ENCODE data around the gene HTRA3.
"Not testable (repeated sequence)": the region's sequence is repeated elsewhere in the genome, so short reads cannot be mapped to it uniquely, and the experiment has no call there.

HTRA3 gene

GRCh38 chr4:8330821-8331574 is 61.4 kb downstream of the HTRA3 start:
- no peak for DNase-seq

DNA sequence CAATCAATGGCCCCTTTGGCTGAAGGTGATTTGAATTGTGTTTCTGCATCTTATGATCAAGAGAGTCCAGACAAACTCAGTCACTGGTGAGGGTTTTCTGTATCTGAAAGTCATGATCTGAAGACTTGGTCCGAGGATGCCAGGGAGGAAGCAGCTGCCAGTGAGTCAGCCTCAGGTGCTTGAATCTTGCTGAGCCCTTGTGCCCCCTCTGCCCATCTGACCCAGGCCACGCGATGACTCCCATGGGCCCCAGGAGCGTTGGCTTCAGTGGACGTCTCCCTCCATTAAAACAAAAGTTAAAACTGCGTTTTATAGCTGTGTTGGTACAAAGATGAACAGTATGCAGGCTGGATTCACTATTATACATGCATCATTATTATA is 62.0 kb downstream of the HTRA3 start:
- DNase-seq = no peak

DNA sequence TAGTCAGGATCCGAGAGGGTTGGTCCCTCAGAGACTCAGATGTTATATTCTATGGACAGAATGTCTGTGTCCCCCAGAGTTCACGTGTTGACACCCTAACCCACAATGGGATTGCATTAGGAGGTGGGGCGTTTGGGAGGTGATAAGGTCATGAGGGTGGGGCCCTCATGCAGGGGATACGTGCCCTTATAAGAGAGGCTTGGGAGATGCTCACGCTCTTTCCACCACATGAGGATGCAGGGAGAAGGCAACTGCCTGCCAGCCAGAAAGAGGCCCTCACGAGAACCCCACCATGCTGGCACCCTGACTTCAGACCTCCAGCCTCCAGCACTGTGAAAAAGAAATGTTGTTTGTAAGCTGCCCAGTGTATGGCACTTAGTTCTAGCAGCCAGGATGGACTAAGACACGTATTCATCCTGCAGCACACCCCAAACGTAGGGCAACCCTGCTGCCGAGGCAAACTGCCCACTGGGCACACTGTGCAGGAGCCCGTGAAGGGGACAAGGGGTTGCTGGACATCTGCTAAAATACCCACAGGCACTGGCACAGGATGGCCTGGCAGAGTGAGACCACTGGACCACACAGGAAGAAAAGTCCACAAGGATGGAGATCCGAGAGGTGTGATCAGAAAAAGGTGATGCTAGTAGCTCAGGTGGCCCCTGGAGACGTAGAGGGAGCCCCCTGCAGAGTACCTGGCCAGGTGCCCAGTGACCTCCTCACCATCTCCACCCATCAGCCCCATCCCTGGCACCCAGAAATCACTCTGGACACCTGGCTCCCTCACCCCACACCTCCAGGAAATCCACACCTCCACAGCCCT is 62.7 kb downstream of the HTRA3 start:
- no peak for DNase-seq

DNA sequence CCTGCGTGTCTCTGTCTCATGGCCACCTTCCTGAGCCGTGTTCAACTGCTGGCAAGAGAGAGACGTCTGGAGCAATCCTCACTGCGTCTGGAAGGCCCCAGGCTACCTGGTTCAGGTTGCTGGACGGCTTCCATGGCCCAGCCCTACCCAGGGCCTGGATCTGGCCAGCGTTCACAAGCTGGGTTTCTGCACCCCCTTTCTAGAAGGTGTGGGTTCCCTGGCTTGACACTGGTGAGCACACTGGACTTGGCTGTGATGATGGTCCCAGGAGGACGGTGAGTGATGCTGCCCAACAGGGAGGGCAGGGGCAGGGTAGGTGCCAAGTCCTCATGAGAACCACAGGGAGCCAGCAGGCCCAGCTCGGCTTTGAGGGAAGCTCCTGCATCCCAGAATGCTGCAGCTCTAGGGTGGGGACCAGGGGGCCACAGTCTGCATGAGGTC is 63.4 kb downstream of the HTRA3 start:
- no peak for DNase-seq

DNA sequence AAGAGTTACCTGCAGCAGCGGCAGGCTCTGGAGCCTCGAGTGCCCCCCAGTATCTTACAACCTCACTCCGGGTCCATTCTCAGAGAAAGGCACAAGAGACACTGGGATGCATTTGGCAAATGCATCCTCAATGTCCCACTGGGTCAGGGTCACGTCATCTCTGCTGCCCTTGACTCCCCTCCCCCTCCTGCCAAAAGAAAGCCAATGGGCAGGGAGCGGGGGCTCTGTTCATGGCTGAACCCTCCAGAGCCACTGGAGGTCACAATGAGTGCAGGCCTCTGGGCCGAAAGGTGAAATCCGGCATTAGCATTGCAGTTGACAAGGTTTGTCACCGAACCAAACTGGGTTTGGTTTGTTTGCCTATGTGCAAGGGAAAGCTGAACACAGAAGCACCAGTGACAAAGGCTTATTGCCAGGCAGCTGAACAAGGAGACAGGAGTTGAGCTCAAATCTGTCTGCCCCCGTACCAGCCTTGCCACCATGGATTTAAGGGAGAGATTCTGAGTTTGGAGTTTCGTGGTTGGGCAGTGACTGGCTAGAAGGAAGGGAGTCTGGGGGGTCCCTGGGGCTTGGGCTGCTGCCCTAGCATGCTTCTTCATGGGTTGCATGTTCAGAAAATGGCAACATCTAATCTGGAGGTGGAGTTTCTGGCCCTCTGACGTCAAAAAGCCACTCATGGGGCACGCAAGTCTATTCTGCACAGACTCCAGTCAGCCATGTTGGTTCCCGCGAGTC is 64.3 kb downstream of the HTRA3 start:
- no peak for DNase-seq

DNA sequence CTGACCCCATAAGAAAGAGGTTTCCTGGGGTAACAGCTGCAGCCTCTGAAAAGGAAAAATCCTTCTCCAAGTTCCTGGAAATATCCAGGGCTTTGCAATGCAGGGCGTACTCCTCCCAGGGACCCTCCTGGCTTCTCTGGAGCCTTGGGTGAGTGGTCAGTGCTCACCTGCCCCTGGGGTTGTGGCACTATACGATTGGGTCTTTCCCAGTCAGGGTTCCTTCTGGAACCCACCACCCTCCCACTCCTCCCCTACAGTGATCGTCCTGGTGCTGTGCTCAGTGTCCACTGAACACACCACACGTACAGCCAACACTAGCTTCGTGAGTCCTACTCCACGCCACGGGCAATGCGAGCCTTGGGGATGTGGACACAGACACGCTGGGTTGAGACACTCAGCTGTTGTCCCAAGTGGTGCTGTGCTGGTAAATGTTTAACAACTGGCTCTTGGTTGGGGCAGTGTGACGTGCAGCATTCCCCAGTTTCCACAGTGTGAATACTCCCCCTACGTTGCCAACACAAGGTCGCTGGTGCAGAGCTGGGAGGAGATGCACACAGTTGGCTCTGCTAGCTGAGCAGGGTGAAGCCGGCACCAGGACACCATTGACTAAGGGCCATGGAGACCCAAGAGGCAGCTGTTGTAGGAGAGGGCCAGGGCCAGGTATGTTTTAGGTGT is 65.4 kb downstream of the HTRA3 start:
- DNase-seq = no peak

DNA sequence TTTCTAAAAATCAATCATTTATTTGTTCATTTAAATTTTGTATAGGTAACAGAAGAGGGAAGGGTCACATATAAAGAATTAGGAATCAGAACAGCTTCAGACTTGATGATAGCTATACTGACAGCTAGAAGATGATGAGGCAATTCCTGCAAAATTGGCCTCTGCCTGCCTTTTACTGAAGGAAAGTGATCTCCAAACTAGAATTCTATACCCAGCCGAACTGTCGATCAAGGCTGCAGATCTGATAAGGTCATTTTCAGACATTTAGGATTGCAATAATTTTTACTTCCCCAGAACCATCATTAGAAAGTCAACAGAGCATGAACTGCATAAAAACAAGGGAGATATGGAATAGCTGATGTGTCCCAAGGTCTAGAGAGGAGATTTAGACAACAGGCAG is 66.3 kb downstream of the HTRA3 start:
- DNase-seq = no peak

- DNase-seq = no peak
Measured at GRCh38 chr4:8336412-8337075, 67.0 kb downstream of the HTRA3 start.

- DNase-seq = peak; percentile 10
Measured at GRCh38 chr4:8338351-8338961, 68.9 kb downstream of the HTRA3 start.

- no peak for DNase-seq
Measured at GRCh38 chr4:8340781-8341241, 71.3 kb downstream of the HTRA3 start.

GRCh38 chr4:8341281-8341680 is 71.7 kb downstream of the HTRA3 start:
- not testable (repeated sequence) for DNase-seq

DNA sequence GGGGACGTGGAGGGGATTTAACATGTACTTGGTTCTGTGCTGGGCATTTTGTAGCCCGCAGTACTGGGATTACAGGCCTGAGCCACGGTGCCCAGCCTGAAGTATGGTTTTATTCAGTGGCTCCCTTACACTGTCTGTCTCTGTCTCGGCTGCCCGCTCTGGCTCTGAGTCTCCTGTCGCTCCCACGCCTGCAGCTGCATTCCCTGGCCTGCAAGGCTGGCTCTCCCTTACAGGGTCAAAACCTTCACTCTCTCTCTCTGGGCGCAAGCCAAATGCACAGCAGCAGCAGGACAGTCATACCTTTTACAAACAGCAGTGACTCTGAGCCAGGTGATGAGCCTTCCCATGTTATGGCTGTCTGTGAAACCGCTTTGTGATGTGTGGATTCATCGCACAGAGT is 72.1 kb downstream of the HTRA3 start:
- DNase-seq = no peak

DNA sequence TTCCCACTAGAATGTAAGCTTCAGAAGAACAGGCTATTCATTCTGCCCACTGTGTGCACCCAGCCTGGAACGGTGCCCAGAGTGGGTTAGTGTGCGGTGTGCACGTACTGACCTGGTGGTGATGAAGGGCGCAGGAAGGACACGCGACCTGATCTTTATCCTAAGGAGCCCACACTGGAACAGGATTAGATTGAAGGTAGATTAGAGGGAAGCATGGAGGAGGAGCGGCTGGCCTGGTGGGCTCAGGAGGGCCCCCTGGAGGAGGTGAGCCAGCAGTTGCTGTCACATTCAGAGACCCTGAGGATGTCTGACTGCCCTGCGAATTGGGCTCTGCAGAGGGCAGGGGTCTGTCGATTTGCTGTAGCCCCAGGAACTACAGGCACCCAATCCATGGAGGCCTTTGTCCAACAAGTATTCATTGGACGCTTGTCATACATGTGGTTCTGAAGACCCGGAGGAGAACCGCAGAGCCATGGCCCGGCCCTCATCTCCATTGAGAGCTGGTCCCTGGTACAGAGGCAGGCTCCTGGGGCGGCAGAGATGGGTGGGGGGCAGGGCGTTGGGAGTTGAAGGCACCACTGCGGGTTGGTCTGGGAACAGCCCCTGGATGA is 73.2 kb downstream of the HTRA3 start:
- no peak for DNase-seq

DNA sequence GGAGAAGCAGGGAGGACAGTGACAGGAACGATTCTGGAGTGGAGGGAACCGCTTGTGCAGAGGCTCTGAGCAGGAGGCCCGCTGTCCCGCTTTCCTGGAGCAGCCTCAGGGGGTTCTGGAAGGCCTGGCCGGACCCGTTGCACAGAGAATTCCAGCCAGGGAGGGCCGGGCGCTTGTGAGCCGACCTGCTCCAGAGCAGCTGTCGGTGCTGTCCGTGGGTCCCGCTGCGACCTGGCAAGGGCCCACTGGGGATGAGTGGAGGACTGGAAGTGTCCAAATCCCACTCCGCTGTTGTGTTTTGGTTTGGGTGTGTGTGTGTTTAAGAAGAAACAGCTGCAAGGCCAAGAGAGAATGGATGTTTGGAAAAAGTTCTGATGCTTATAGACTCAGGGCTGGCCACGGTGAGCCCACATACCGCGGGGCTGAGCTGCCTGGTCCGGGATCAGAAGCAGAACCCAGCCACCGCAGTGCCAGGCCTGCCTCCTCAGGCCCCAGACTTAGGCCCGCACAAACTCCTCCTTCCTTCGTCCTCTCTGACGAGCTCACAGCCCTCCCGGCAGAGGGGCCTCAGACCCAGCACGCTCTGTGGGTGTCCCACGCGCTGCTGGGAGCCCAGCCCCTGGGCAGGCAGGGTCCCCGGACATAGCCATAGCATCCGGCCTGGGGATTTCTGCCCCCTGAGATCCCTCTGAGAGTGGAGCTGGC is 73.9 kb downstream of the HTRA3 start:
- DNase-seq = no peak

GRCh38 chr4:8343967-8344331 is 74.4 kb downstream of the HTRA3 start:
- no peak for DNase-seq

DNA sequence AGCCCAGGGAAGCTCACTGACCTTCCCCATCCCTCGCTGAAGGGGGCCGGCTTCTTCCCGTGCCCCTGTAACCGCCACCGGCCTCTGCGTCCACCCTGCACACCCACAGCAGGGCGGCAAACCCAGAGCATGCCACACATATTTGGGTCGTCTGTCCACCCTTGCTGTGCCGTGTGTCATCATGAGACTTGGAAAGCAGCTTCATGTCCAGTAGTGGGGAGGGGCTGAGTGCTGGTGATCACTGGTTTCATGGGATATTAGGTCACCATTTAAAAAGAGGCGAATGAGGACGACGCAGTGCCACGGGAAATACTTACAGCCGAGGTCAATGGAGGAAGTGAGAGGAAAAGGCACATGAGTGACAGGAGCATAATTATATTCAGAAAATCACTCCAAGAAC is 74.8 kb downstream of the HTRA3 start:
- no peak for DNase-seq

DNA sequence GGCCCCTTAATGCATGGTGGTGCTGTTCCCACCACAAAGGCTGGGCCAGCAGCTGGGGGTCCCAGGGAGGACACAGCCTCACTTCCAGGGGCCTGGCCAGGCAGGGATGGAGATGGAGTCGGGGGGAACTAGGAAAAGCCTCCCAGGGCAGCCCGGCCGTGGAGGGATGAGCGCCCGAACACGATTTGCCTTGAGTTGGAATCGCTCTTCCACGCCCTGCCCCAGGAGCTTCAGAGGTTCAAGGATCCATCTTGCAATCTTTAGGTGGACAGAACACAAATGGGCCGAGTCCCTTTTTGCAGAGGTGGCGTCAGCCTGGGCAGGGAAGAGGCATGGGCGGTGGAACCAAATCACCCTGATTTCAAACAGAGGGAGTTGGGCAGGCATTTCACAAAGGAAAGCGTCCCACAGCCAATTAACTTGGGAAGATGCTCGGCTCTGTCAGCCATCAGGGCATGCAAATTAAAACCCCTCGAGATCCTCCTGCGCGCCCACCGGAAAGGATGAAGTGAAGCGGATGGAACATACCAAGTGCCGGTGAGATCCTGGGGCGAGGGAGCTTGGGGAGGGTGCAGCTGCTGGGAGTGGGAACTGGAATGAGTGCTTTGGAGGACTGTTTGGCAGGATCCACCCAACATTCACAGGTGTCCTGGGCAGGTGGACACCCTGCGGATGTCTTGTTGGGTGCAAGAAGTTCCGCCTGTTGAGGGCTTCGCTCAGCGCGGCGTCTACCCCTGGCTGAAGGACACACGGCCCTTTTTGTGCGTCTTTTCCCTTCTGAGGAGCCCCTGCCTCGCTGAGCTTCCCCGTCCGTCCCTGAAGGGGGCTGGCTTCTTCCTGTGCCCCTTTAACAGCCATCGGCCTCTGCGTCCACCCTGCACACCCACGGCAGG is 75.7 kb downstream of the HTRA3 start:
- DNase-seq = no peak

- DNase-seq = no peak
Measured at GRCh38 chr4:8345946-8346814, 76.6 kb downstream of the HTRA3 start.

Measured in NCI-H2029 treated with DMSO at 0.1 percent for 48 hours (cell line).